HG03342 (cell line): ENCODE measurements around the gene E4F1.
A peak's percentile ranks its signal among the peaks of the same experiment; 100 is the strongest.

ENCODE experiments used
- ATAC-seq: cut with Tn5 transposase; IDR thresholded peaks from one replicate; pipeline ENCODE4 v1.9.1; 2021; ENCODE audit warnings: mild to moderate bottlenecking, moderate library complexity; ENCODE audit not compliant: unreplicated experiment

E4F1 gene, protein sequence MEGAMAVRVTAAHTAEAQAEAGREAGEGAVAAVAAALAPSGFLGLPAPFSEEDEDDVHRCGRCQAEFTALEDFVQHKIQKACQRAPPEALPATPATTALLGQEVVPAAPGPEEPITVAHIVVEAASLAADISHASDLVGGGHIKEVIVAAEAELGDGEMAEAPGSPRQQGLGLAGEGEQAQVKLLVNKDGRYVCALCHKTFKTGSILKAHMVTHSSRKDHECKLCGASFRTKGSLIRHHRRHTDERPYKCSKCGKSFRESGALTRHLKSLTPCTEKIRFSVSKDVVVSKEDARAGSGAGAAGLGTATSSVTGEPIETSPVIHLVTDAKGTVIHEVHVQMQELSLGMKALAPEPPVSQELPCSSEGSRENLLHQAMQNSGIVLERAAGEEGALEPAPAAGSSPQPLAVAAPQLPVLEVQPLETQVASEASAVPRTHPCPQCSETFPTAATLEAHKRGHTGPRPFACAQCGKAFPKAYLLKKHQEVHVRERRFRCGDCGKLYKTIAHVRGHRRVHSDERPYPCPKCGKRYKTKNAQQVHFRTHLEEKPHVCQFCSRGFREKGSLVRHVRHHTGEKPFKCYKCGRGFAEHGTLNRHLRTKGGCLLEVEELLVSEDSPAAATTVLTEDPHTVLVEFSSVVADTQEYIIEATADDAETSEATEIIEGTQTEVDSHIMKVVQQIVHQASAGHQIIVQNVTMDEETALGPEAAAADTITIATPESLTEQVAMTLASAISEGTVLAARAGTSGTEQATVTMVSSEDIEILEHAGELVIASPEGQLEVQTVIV

DNA sequence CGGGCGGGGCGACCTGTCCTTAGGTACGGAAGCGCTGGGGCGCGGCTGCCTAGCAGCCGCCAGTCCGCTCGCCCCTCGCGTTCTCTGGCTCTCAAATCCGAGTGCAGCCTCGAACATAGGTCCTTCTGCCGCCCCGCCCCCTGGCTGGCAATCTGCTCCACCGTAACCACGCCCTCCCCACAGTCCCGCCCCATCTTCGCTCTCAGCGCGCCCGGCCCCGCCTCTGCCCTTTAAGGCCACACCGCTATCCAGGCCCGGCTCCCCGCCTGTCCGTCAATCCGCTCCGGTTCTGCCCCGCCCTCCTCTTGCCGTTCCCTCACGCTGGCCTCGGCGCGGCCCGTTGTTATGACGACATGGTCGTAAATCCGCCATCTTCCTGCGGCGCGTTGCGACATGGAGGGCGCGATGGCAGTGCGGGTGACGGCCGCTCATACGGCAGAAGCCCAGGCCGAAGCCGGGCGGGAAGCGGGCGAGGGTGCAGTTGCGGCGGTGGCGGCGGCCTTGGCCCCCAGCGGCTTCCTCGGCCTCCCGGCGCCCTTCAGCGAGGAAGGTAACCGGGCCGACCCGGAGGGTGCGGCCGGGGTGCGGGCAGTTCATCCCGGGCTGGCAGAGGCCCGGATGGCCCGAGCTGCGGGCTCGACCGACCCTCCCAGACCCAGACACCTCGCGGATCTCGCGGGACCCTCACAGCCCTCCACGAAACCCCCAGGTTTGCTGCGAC is at the start of gene E4F1:
E4F1 (plus strand) TSS at position 371 of the 721 bp plus-strand sequence; CDS start at position 394, 23 bp downstream.
- peak; percentile 92 for ATAC-seq

DNA sequence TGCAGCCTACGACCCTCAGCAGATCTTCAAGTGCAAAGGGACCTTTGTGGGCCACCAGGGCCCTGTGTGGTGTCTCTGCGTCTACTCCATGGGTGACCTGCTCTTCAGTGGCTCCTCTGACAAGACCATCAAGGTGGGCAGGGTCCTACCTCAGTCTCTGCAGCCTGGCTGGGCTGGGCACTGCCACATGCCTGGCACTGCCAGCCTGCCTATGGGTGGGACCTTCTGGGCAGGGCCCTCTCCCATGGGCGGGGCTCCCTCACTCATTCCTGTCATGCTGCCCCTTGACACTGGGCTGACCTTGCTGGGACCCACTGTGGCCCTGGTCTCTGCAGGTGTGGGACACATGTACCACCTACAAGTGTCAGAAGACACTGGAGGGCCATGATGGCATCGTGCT is 49.5 kb upstream of the E4F1 start:
- no peak for ATAC-seq

DNA sequence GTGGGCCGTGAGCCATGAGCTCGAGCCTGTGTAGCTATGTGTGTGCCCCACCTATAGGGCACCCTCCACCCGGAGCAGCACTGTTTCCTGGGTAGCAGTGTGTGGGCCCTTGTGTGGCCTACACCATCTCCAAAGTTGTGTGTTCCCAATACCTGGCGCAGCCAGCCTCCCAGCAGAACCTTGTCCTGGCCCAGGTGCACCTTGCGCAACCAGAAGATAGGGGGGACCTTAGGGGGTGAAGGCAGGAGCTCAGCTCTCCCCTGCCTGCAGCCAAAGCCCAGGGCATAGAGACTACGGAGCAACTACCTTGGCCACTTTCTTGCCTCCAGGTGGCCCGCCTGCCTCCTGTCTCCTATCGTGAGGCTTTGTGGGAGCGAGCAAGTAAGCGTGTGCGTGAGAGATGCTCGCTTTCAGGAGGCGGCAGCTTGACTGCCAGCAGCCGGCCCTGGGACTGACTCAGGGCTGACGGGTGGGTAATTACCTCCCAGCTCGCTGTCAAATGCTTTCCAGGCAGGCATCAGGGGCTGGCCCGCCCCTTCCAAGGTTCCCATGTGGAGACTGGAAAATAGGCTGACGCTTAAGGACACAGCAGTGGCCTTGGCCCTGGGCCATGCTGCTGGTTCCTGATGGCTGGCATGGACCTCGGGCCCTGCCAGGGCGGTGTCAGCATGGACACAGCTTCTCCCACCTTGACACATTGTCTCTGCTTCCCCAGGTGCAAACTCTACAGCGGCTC is 48.8 kb upstream of the E4F1 start:
- no peak for ATAC-seq

DNA sequence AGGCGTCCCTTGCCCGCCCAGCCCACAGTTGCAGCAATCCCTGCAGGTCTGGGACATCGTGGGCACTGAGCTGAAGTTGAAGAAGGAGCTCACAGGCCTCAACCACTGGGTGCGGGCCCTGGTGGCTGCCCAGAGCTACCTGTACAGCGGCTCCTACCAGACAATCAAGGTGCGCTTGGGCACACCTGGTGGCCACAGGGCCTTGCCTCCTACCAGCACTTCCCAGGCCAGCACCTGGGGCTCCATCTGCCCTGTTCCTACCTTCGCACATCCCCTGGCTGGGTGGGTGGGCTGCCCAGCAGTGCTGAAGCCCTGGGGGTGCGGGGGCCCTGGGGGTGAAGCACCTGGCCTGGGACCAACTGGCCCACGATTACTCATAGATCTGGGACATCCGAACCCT is 47.9 kb upstream of the E4F1 start:
- ATAC-seq: no peak

DNA sequence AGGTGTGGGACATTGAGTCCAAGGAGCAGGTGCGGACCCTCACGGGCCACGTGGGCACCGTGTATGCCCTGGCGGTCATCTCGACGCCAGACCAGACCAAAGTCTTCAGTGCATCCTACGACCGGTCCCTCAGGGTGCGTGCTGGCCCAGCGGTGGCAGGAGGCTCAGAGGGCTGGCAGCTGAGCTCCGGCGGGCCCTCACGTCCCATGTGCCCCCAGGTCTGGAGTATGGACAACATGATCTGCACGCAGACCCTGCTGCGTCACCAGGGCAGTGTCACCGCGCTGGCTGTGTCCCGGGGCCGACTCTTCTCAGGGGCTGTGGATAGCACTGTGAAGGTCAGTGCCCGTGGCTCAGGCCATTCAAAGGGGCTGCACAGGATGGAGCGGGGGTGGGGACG is 47.3 kb upstream of the E4F1 start:
- no peak for ATAC-seq

DNA sequence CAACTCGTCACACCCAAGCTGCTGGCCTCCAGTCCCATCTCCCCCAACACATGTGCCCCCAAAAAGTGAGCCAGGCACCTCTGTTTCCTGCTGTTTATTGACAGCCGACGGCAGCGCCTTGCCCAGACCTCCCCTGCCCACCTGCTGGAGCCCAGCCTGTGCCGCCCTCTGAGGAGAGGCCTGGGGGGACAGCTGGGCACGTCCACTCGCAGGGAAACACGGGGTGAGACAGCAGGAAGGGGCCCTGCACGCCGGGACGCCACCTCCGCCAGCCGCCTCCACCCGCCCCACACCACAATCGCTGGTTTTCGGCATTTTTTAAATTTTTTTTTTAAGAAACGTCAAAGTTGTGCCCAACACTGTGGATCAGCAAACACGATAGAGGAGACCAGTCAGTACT is 46.3 kb upstream of the E4F1 start:
- no peak for ATAC-seq

DNA sequence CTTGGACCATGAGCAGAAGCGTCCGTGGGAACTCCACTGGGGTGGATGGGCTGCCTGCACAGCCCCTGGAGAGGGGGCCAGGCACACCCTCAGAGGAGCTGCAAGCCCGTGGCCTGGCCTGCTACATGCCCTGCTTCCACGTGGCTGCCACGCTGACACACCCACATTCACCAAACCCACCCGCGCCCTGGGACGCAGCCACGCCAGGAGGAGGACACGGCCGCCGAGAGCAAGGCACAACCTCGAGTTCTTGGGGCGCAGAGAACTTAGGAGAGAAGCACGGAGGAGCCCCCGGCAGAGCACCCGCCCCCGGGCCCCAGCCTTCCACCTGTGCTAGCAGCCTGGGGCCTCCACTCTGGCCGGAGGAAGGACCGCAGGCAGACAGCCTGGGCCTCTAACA is 45.8 kb upstream of the E4F1 start:
- ATAC-seq: no peak

DNA sequence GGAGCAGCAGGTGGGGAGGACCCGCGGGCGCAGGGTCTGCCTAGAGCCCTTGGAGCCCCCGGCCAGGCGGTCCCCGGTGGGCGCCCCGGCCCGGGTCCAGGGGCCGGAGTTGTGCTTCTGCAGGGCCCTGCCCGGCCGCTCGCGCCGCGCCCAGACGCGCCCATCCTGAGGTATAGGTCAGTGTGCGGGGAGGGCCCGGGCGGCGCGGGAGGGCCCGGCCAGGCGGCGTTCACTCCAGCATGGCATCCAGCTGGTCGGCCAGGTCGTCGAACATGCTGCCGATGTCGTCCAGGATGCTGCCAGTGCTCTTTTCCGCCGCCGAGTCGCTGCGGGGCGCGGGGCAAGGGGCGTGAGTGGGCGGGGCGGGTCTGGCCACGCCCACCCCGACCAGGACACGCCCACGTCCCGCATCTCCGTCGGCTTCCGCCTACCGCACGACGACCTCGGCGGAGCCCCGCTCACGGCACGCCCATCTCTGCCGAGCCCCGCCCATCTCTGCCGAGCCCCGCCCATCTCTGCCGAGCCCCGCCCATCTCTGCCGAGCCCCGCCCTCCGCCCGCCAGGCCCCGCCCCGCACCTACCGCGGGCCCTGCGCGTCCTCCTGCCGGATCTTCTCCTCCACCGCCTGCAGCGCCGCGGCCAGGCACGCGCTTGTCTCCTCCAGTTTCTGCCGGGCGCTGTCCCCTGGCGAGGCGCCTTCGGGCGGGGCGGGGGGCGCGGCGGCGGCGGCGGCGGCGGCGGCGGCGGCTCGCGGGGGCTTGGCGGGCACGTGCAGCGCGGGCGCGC is 44.9 kb upstream of the E4F1 start:
- ATAC-seq: no peak

DNA sequence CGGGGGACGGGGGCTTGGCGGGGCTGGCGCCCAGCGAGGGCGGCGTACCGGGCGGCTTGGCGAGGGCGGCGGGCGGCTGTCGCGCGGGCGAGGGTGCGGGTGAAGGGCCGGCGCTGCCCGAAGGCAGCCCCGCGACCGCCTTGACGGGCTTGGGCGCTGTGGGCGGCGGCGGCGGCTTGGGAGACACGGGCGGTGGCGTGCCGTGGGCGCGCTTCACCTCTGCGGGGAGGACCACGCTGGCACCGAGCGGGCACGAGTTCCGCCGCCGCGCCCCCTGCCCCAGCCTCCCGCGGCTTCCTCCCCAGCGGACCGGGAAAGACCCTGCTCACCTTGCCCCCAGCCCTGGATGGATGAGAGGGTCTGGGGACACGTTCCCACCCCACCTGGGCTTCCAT is 44.3 kb upstream of the E4F1 start:
- ATAC-seq: no peak

DNA sequence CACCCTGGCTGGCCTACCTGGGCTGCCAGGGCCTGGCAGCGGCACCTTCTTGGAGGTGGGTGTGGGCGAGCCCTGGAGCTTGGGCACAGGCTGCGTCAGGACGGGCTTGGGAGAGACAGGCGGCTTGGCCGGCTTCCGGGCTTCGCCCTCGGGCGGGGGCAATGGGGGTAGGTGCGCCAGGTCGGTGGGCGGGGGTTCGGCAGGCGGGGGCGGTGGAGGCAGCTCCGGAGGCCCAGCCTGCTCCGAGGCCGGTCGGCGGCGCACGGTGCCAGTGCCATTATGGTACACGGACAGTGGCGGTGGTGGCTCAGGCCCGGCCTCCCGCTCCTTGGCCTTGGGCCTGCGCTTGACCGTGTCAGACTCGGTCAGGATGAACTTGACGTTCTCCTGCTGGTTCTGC is 43.8 kb upstream of the E4F1 start:
- ATAC-seq: no peak

DNA sequence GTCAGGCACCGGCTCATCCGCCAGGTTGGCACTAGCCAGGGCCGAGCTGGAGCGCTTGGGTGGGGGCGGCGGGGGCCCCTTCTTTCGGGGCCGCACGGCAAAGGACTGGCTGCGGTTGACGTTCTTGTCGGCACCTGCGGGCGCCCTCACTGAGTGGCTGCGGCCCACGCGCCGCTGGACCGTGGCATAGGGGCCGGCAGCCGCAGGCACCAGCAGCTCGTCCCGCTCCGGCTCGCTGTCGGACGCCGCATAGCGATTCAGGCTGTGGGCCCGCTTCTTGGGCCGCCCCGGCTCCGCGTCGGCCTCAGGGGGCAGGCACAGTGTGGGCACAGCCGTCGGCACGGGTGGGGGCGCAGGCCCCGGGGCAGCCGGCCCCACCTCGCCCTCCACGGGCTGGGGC is 42.9 kb upstream of the E4F1 start:
- ATAC-seq: no peak

DNA sequence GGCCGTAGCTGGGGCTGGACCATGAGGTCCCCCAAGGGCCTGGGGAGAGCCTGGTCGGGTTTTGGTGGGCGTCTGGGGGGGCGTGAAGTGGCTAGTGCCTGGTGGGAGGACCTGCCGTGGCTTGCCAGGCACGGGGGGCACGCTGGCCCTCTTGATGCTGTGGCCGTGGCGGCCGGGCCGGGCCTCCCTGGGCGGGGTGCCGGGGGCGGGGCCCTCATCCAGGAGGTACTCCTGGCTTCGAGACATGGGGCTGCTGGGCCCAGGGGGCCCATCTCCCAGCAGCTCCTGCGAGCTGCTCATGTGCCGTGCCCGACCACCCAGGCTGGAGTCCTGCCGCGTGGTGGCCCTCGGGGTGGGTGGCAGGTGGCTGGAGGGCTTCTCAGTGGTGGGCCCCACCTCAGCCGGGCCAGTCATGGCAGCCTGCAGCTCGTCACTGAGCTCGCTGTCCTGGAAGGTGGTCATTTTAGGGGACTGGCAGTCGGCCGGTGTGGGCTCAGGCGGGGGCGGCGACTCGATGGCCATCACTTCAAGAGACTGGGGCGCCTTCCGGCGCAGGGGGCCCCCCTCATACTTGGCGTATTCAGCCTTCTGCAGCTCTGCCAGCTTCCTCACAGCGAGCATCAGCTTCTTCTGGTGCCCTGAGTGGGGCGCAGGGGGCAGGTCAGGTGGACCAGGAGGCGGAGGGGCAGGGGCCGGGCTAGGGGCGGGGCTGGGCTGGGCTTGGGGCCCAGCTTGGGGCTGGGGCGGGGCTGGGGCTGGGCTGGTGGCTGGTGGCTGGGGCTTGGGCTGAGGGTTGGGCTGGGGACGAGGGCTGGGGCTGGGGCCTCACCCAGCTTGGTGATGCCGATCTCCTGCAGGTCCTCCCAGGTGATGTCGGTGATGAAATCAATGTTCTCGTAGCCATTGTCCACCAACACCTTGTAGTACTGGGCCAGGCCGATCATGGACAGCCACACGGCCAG is 42.1 kb upstream of the E4F1 start:
- no peak for ATAC-seq

DNA sequence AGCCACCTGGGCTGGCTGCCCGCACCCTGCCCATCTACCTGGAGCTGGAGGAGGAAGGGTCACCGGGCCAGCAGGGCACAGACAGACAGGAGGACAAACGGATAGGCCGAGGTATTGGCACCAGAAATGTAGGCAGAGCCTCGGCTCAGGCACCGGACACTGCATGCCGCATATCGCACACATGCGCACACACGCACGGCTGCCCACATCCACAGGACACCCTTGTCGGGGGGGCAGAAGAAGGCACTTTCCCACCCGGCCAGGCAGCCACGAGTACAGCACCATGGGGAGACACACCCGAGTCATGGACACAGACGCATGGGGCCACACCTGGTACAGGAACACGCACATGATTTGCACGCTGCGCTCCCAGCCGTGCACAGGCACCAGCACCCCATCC is 41.4 kb upstream of the E4F1 start:
- no peak for ATAC-seq

DNA sequence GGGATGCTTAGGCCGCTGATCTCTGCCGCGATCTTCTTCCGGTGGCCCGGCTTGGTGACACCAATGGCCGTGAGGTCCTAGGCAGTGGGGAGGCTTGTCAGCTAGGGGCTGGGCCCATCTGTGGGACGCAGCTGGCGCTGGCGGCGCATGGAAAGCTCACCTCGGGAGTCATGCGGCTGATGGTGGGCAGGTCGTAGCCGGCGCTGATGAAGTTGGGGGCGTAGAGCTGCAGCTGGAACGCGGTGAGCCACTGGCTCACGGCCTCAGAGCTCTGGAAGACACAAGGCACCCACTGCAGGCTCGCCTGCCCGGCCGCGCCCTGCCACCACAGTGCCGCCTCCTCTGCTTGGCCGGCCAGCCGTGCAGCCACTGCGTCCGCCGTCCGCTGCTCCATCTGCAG is 39.7 kb upstream of the E4F1 start:
- ATAC-seq: no peak

DNA sequence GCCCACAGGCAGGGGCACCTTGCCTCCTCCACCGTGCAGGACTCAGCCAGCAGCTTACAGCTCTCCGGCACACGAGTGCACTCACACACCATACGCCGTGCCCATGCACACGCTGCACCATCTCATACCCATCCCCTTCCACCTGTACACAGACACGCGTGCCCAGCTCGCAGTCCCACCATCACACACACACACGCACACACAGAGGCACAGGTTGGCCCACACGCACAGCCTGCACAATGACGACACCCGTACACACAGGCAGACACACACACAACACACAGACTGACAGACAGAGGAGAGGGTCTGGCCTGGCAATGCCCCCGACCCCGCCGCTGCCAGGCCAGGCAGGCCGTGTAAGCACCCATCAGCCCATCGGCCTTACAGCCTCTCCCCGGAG is 39.0 kb upstream of the E4F1 start:
- no peak for ATAC-seq

DNA sequence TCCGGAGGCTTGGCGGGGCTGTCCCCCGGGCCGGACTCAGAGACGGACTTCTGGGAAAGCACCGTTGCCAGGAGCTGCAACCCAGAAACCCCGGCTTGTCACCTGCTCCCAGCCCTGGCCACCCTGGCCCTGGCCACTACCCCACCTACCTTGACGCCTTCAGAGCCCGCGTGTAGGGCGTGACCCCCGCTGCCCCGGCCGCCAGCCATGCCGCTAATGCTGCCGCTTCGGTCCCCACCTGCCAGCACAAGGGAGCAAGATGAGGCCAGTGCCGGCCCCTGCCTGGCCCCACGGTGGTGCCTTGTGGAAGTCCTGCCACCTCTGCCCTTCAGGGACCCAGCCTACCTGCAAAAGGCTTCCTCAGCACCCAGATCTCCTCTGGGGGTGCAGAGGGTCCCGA is 38.4 kb upstream of the E4F1 start:
- ATAC-seq: no peak

DNA sequence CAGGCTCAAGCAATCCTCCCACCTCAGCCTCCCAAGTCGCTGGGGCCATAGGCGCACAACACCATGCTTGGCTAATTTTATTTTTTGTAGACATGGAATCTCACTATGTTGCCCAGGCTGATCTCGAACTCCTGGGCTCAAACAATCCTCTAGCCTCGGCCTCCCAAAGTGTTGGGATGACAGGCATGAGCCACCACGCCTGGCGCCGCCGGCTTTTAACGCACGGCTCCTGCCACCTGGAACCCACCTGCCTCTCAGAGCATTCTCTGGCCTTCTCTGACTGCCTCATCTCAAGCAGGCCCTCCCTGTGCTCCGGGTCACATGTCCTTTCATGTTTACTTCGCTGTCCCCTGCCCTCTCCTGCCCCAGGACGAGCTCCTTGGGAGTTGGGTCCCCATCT is 37.3 kb upstream of the E4F1 start:
- ATAC-seq: no peak

DNA sequence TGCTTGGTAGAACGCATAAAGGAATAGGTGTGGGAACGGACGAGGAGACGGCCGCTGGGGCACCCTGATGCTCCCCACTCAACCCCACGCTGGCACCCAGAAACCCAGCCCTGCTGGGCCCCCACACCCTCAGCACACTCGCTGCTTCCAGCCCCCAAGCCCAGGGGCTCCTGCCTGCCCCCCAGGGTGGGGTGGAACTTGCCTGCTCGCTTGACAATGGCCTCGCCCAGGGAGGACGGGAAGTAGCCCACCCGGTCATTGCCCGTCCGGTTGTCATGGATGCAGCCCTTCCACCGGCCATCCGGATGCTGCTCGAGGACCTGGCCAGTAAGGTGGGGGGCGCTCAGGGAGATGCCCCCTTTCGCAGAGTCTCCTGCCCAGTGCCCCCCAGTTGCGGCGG is 36.9 kb upstream of the E4F1 start:
- no peak for ATAC-seq

DNA sequence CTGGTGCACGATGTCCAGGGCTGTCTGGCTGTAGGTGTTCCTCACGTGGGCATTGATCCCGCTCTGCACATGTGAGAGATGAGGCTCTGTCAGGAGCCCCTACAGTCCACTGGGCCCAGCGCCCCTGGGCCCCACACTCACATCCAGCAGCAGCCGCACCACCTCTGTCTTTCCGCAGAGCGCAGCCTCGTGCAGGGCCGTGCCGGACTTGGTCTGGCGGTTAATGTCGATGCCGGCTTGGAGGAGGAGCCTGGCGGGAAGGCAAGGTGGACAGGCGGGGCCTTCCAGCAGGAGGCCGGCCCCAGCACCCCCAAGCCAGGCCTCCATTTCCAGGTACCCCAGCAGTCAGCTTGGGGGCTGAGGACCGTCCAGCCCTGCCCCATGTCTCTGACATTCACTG is 36.2 kb upstream of the E4F1 start:
- no peak for ATAC-seq
